GM23248 (cell line): ENCODE results near the gene DNAJC1. TPM values are rescaled to one million over a fixed set of nuclear protein-coding genes. Genes with fewer than 3 reads are reported as not detected.
A peak's percentile ranks its signal among the peaks of the same experiment; 100 is the strongest.

ENCODE experiments used
- DNase-seq: peaks from one replicate; pipeline ENCODE4 v3.0.0-alpha.2; 2015
- H2AFZ ChIP-seq: fragments of 200-600 bp; sonication (generic); 2 replicates; pipeline ENCODE4 v1.6.1; 2016; ENCODE audit warnings: antibody characterized with exemption
- H3F3A ChIP-seq: fragments of 200-600 bp; sonication (generic); 2 replicates; pipeline ENCODE4 v1.6.1; 2016; ENCODE audit warnings: mild to moderate bottlenecking, antibody characterized with exemption, mixed run types; ENCODE audit not compliant: insufficient read depth
- H3K27ac ChIP-seq: fragments of 200-600 bp; sonication (generic); 2 replicates; pipeline ENCODE4 v1.5.1; 2016; ENCODE audit warnings: mild to moderate bottlenecking
- H3K27me3 ChIP-seq: fragments of 200-600 bp; sonication (generic); replicated peaks from 2 replicates; pipeline ENCODE4 v1.6.1; 2016; ENCODE audit warnings: mild to moderate bottlenecking; ENCODE audit not compliant: insufficient read depth
- H3K36me3 ChIP-seq: fragments of 200-600 bp; sonication (generic); 2 replicates; pipeline ENCODE4 v1.6.1; 2016; ENCODE audit warnings: low read depth, mild to moderate bottlenecking
- H3K4me1 ChIP-seq: fragments of 200-600 bp; sonication (generic); 2 replicates; pipeline ENCODE4 v1.6.1; 2016; ENCODE audit warnings: mild to moderate bottlenecking; ENCODE audit not compliant: insufficient read depth
- H3K4me2 ChIP-seq: fragments of 200-600 bp; sonication (generic); one replicate; pipeline ENCODE4 v1.6.1; 2016; ENCODE audit warnings: mild to moderate bottlenecking; ENCODE audit not compliant: unreplicated experiment
- H3K4me3 ChIP-seq: fragments of 200-600 bp; sonication (generic); 2 replicates; pipeline ENCODE4 v1.5.1; 2016; ENCODE audit warnings: mild to moderate bottlenecking
- H3K79me2 ChIP-seq: fragments of 200-600 bp; sonication (generic); 2 replicates; pipeline ENCODE4 v1.6.1; 2016; ENCODE audit warnings: mild to moderate bottlenecking; ENCODE audit not compliant: insufficient read depth
- H3K9ac ChIP-seq: fragments of 200-600 bp; sonication (generic); 2 replicates; pipeline ENCODE4 v1.6.1; 2016; ENCODE audit warnings: mild to moderate bottlenecking
- H3K9me2 ChIP-seq: fragments of 200-600 bp; sonication (generic); 2 replicates; pipeline ENCODE4 v1.6.1; 2016; ENCODE audit warnings: mixed run types, mild to moderate bottlenecking, moderate library complexity; ENCODE audit not compliant: insufficient read depth
- H3K9me3 ChIP-seq: fragments of 200-600 bp; sonication (generic); one replicate; pipeline ENCODE4 v1.6.1; 2017; ENCODE audit warnings: low read depth
- H4K20me1 ChIP-seq: fragments of 200-600 bp; sonication (generic); 2 replicates; pipeline ENCODE4 v1.6.0; 2016; ENCODE audit not compliant: insufficient read depth
- EZH2 ChIP-seq: fragments of 200-600 bp; sonication (generic); IDR thresholded peaks from 2 replicates; pipeline ENCODE4 v1.6.1; 2018; ENCODE audit warnings: antibody characterized with exemption, mild to moderate bottlenecking; ENCODE audit not compliant: insufficient read depth, poor library complexity, severe bottlenecking
- EZH2phosphoT487 ChIP-seq: fragments of 200-600 bp; sonication (generic); IDR thresholded peaks from 2 replicates; pipeline ENCODE4 v1.6.1; 2018; ENCODE audit warnings: antibody characterized with exemption, moderate library complexity, mild to moderate bottlenecking, low read depth; ENCODE audit not compliant: insufficient read depth
- WGBS, 2 experiments: methylation state at CpG; one replicate each; pipeline ENCODE4 v1.1.6; 2015 to 2017; ENCODE audit warnings: low lambda C conversion rate in 2 of 2, low coverage in 1 of 2; ENCODE audit errors: missing lambda C conversion rate in 2 of 2; 5-methylcytosine and 5-hydroxymethylcytosine counted together
- in situ Hi-C: fragments of 300-500 bp; cut with MboI; formaldehyde crosslinking; loops from 2 replicates; pipeline ENCODE4 v1.15.0; 2020
- polyA plus RNA-seq: library from polyadenylated mRNA; unstranded; fragments of >200 nt; fragmentation: Nextera tagmentation; extraction: Ambion mirVana; gene quantifications from 2 replicates; pipeline ENCODE4 v1.2.1, GENCODE V29; 2016
- total RNA-seq: library from RNA; depleted of rRNA; stranded (reverse); fragments of >200 nt; shearing (Covaris generic); gene quantifications from 2 replicates; pipeline ENCODE4 v1.2.3, GENCODE V29; 2014

Gene DNAJC1
- total and polyA plus RNA-seq, 2 experiments from 2014 or later, result 50.9 to 63.9 TPM

DNA sequence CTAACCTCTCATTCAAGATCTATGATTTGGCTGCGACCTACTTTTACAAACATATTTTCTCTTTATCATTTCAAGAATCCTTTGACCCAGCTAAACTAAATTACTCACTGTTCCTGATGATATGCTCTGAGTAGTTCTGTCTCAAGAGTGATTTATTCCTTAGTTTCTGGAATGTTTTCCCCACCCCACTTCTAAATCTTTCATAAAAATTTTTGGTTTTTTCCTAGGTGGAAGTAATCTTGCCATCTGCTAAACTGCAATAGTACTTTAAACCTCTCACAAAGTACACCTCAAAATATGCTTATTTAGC lies 170.8 kb downstream of the DNAJC1 start:
- Histone ChIP-seq H3K36me3 (peaks cover 3% of the 10 kb centered on the region; the same call in 1 of the 2 replicates), H2AFZ (no peak overlapping the region), H3K79me2 (no peaks in the 10 kb centered on the region; the same call in 1 of the 2 replicates), H3K27me3 (no peaks in the 10 kb centered on the region), H3K9me2 (no peaks in the 10 kb centered on the region), H4K20me1 (no peaks in the 10 kb centered on the region), H3K4me3 (no peak overlapping the region), H3K27ac (peak overlapping the region; percentile 30), H3K4me1 (0 out of 2 replicates have a peak, but pooled peaks cover 9% of the 10 kb centered on the region), H3K4me2 (peak overlapping the region; percentile 19), H3F3A (peaks cover 13% of the 10 kb centered on the region; the same call in 1 of the 2 replicates), H3K9me3 (no peaks in the 10 kb centered on the region), H3K9ac (no peak overlapping the region)
- in situ Hi-C loops, result no loop called here
- WGBS, 2 experiments, result 96 to 100% methylated on average over 1 of the region's 1 CpG
- TF ChIP-seq EZH2 (no peak), EZH2phosphoT487 (no peak)
- no peak for DNase-seq

DNA sequence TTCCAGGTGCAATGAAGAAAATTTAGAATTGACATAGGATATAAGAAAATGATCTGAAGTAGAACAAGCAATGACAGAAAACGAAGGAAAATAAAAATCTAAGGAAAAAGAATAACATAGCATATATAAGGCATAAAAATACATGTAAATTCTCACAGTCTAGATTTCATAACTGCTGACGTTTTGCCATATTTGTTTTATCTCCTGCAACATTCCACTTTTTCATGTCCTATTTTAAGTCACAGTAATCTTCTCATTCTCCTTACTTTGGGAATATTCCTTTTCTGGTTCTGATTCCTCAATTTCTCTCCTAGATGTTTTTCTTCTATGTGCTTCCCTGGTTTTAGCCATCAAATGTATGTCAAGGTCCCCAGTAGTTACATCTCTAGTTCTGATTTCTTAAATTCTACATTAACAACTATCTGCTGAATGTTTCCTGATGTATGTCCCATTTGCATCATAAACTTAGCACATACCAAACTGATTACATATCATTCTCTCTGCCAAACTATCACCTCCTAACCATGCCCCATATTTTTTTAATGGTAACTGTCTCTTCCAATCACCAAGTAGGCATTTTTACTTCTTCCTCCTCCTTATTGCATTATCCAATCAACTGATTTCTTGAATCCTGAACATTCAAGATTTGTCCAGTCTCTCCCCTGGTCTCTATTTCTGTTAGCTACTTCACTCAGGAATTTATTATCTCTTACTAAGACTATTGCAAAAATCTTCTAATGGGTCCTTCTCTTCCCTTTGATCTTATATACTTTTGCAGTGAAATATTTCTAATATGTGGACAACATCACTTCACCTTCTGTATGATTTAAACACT lies 171.3 kb downstream of the DNAJC1 start:
- no peak overlapping the region for H2AFZ ChIP-seq
- peak overlapping the region; percentile 19 for H3K4me2 ChIP-seq
- DNase-seq, result peak; percentile 25
- H3K79me2 ChIP-seq, result no peaks in the 10 kb centered on the region; the same call in 1 of the 2 replicates
- no peaks in the 10 kb centered on the region for H4K20me1 ChIP-seq
- peaks cover 13% of the 10 kb centered on the region; the same call in 1 of the 2 replicates for H3F3A ChIP-seq
- no peak overlapping the region for H3K4me3 ChIP-seq
- no peak for TF ChIP-seq EZH2phosphoT487
- no peak for TF ChIP-seq EZH2
- H3K4me1 ChIP-seq, result 0 out of 2 replicates have a peak, but pooled peaks cover 9% of the 10 kb centered on the region
- 90 to 98% methylated on average over 2 of the region's 2 CpGs for WGBS, 2 experiments
- no peaks in the 10 kb centered on the region for H3K9me2 ChIP-seq
- H3K9me3 ChIP-seq, result peaks cover under 1% of the 10 kb centered on the region
- in situ Hi-C loops, result no loop called here
- peaks cover 3% of the 10 kb centered on the region; the same call in 1 of the 2 replicates for H3K36me3 ChIP-seq
- H3K9ac ChIP-seq, result no peak overlapping the region
- H3K27me3 ChIP-seq, result no peaks in the 10 kb centered on the region
- peak overlapping the region; percentile 30 for H3K27ac ChIP-seq

DNA sequence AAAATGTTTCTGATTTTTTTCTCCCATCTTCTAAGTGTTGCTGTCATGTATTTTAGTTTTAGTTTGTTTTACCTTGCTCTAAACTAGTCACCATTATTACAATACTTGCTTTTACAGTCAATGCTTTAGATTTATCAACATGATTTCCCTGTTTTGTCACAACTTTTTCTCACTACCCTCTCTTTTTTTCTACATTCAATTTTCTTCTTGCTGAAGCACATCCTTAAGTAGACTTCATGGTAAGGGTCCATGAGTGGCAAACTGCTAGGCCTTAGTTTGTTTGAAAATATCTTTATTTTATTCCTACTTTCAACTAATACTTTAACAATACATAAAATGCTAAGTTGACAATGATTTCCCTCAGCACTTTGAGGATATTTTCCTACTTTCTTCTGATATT lies 173.5 kb downstream of the DNAJC1 start:
- no peaks in the 10 kb centered on the region for H3K27me3 ChIP-seq

DNA sequence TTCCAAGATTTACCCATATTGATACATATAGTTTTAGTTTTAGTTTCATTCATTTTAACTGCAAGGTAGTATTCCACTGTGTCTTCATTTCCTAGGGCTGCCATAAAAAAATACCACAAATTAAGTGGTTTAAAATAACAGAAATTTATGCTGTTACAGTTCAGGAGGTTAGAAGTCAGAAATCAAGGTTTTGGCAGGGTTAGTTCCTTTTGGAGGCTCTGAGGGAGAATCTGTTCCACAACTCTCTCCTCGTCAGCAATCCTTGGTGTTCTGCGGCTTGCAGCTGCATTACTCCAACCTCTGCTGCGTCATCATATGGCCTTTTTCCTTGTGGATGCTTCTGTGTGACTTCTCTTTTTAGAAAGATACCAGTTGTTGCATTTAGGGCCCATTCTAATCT lies 176.2 kb downstream of the DNAJC1 start:
- Histone ChIP-seq H3K4me3 (no peak overlapping the region), H3K36me3 (peaks cover 13% of the 10 kb centered on the region), H3K9ac (no peak overlapping the region), H4K20me1 (no peaks in the 10 kb centered on the region), H2AFZ (no peak overlapping the region), H3K4me1 (0 out of 2 replicates have a peak, but pooled peaks cover 6% of the 10 kb centered on the region), H3K27ac (no peak overlapping the region), H3K27me3 (no peaks in the 10 kb centered on the region), H3F3A (peaks cover 5% of the 10 kb centered on the region; the same call in 1 of the 2 replicates), H3K4me2 (no peak overlapping the region), H3K9me3 (peaks cover 9% of the 10 kb centered on the region), H3K9me2 (no peaks in the 10 kb centered on the region), H3K79me2 (no peaks in the 10 kb centered on the region)
- in situ Hi-C loops, result no loop called here
- DNase-seq, result no peak
- 98% methylated on average over 3 of the region's 3 CpGs for WGBS, 2 experiments
- no peak for TF ChIP-seq EZH2phosphoT487
- no peak for TF ChIP-seq EZH2

More for the DNA sequence above, 173.5 kb downstream of the DNAJC1 start:
- peaks cover 13% of the 10 kb centered on the region; the same call in 1 of the 2 replicates for H3F3A ChIP-seq
- H3K4me1 ChIP-seq, result 0 out of 2 replicates have a peak, but pooled peaks cover 9% of the 10 kb centered on the region
- peaks cover 13% of the 10 kb centered on the region for H3K36me3 ChIP-seq
- no peaks in the 10 kb centered on the region; the same call in 1 of the 2 replicates for H3K79me2 ChIP-seq
- H4K20me1 ChIP-seq, result no peaks in the 10 kb centered on the region
- no peak overlapping the region for H3K4me3 ChIP-seq
- in situ Hi-C loops, result no loop called here
- no peak for DNase-seq
- no peak overlapping the region for H3K27ac ChIP-seq
- H3K9me3 ChIP-seq, result peaks cover 9% of the 10 kb centered on the region
- H2AFZ ChIP-seq, result no peak overlapping the region
- no peak overlapping the region for H3K9ac ChIP-seq
- TF ChIP-seq EZH2phosphoT487, result no peak
- TF ChIP-seq EZH2, result no peak
- no peak overlapping the region for H3K4me2 ChIP-seq
- H3K9me2 ChIP-seq, result no peaks in the 10 kb centered on the region
